Ectodermal cell (in vitro differentiated cells): ENCODE results near the gene SIGLEC6.

Experiments used
- H3K27ac ChIP-seq: 2 replicates; pipeline ENCODE4 v1.7.0; 2013; ENCODE audit warnings: mild to moderate bottlenecking, low read depth, low read length; ENCODE audit not compliant: insufficient read depth, poor library complexity, severe bottlenecking
- H3K27me3 ChIP-seq: 2 replicates; pipeline ENCODE4 v1.7.0; 2013; ENCODE audit warnings: mild to moderate bottlenecking, low read length; ENCODE audit not compliant: insufficient read depth, control insufficient read depth, poor library complexity, severe bottlenecking
- H3K36me3 ChIP-seq: one replicate; pipeline ENCODE4 v1.7.0; 2013; ENCODE audit warnings: low read length; ENCODE audit not compliant: control insufficient read depth, insufficient read depth
- H3K4me1 ChIP-seq: one replicate; pipeline ENCODE4 v1.7.0; 2013; ENCODE audit warnings: low read length; ENCODE audit not compliant: control insufficient read depth, insufficient read depth
- H3K4me3 ChIP-seq: 2 replicates; pipeline ENCODE4 v1.7.0; 2013; ENCODE audit warnings: low read depth, low read length, control low read depth; ENCODE audit not compliant: insufficient read depth
- H3K9me3 ChIP-seq: 2 replicates; pipeline ENCODE4 v1.7.0; 2013; ENCODE audit warnings: mild to moderate bottlenecking, low read length, moderate library complexity; ENCODE audit not compliant: control insufficient read depth
- whole genome bisulfite sequencing, 2 experiments: methylation state at CpG; one replicate each; pipeline ENCODE4 v1.1.7; 2013; ENCODE audit warnings: missing lambda C conversion rate in 2 of 2; 5-methylcytosine and 5-hydroxymethylcytosine counted together

The SIGLEC6 gene

GRCh38 chr19:51539821-51540366 lies 8.4 kb upstream of the SIGLEC6 start:
- Histone ChIP-seq H3K27ac (no peak overlapping the region), H3K36me3 (no peaks in the 10 kb centered on the region)
- WGBS, 2 experiments, result 81 to 88% methylated on average over 4 of the region's 4 CpGs

GRCh38 chr19:51535535-51535934 lies 4.1 kb upstream of the SIGLEC6 start:
- 77 to 86% methylated on average over 1 of the region's 1 CpG for WGBS, 2 experiments
- Histone ChIP-seq H3K27me3 (peaks cover 33% of the 10 kb centered on the region), H3K36me3 (no peaks in the 10 kb centered on the region), H3K4me1 (no peaks in the 10 kb centered on the region), H3K4me3 (no peak overlapping the region), H3K27ac (no peak overlapping the region), H3K9me3 (no peaks in the 10 kb centered on the region)

More at GRCh38 chr19:51539821-51540366, 8.4 kb upstream of the SIGLEC6 start:
- Histone ChIP-seq H3K27me3 (peaks cover 4% of the 10 kb centered on the region), H3K4me3 (no peak overlapping the region), H3K4me1 (no peaks in the 10 kb centered on the region), H3K9me3 (no peaks in the 10 kb centered on the region)

GRCh38 chr19:51530616-51531015 lies 854 bp downstream of the SIGLEC6 start:
- WGBS, 2 experiments, result 83 to 91% methylated on average over 8 of the region's 8 CpGs
- Histone ChIP-seq H3K9me3 (no peaks in the 10 kb centered on the region), H3K36me3 (no peaks in the 10 kb centered on the region), H3K27ac (no peak overlapping the region), H3K4me3 (no peak overlapping the region), H3K27me3 (peaks cover 39% of the 10 kb centered on the region), H3K4me1 (no peaks in the 10 kb centered on the region)

GRCh38 chr19:51529301-51529700 lies 2.2 kb downstream of the SIGLEC6 start:
- Histone ChIP-seq H3K4me3 (no peak overlapping the region), H3K9me3 (no peaks in the 10 kb centered on the region), H3K27me3 (peaks cover 39% of the 10 kb centered on the region), H3K4me1 (no peaks in the 10 kb centered on the region), H3K27ac (no peak overlapping the region), H3K36me3 (no peaks in the 10 kb centered on the region)
- WGBS, 2 experiments, result 82 to 89% methylated on average over 2 of the region's 2 CpGs

GRCh38 chr19:51525651-51526050 lies 5.8 kb downstream of the SIGLEC6 start:
- no peak overlapping the region for H3K4me3 ChIP-seq
- WGBS, 2 experiments, result 64 to 72% methylated on average over 4 of the region's 4 CpGs
- H3K27ac ChIP-seq, result no peak overlapping the region
- H3K4me1 ChIP-seq, result no peaks in the 10 kb centered on the region
- no peaks in the 10 kb centered on the region for H3K9me3 ChIP-seq
- peaks cover 16% of the 10 kb centered on the region for H3K27me3 ChIP-seq
- no peaks in the 10 kb centered on the region for H3K36me3 ChIP-seq

GRCh38 chr19:51524666-51525264 lies 6.7 kb downstream of the SIGLEC6 start:
- H3K36me3 ChIP-seq, result no peaks in the 10 kb centered on the region
- H3K27me3 ChIP-seq, result peaks cover 14% of the 10 kb centered on the region
- no peak overlapping the region for H3K4me3 ChIP-seq
- H3K27ac ChIP-seq, result no peak overlapping the region
- WGBS, 2 experiments, result 79 to 89% methylated on average over 8 of the region's 8 CpGs
- no peaks in the 10 kb centered on the region for H3K4me1 ChIP-seq
- no peaks in the 10 kb centered on the region for H3K9me3 ChIP-seq

- Histone ChIP-seq H3K27me3 (peaks cover 4% of the 10 kb centered on the region), H3K9me3 (no peaks in the 10 kb centered on the region), H3K36me3 (no peaks in the 10 kb centered on the region), H3K4me3 (no peak overlapping the region), H3K27ac (no peak overlapping the region), H3K4me1 (no peaks in the 10 kb centered on the region)
- 64 to 82% methylated on average over 2 of the region's 2 CpGs for WGBS, 2 experiments
Measured at GRCh38 chr19:51521781-51522180, 9.7 kb downstream of the SIGLEC6 start.

- Histone ChIP-seq H3K36me3 (no peaks in the 10 kb centered on the region), H3K4me1 (no peaks in the 10 kb centered on the region), H3K4me3 (no peak overlapping the region), H3K27me3 (peaks cover 4% of the 10 kb centered on the region), H3K27ac (no peak overlapping the region), H3K9me3 (no peaks in the 10 kb centered on the region)
- WGBS, 2 experiments, result 84 to 89% methylated on average over 2 of the region's 2 CpGs
Measured at GRCh38 chr19:51521357-51521756, 10.1 kb downstream of the SIGLEC6 start.

GRCh38 chr19:51520728-51521127 lies 10.7 kb downstream of the SIGLEC6 start:
- Histone ChIP-seq H3K27me3 (peaks cover 4% of the 10 kb centered on the region), H3K4me1 (no peaks in the 10 kb centered on the region), H3K27ac (no peak overlapping the region), H3K4me3 (no peak overlapping the region), H3K36me3 (no peaks in the 10 kb centered on the region), H3K9me3 (no peaks in the 10 kb centered on the region)
- WGBS, 2 experiments, result 32 to 56% methylated on average over 2 of the region's 2 CpGs

GRCh38 chr19:51514866-51515481 lies 16.5 kb downstream of the SIGLEC6 start:
- Histone ChIP-seq H3K27me3 (no peaks in the 10 kb centered on the region), H3K4me3 (no peak overlapping the region), H3K27ac (no peak overlapping the region), H3K36me3 (no peaks in the 10 kb centered on the region), H3K9me3 (no peaks in the 10 kb centered on the region), H3K4me1 (no peaks in the 10 kb centered on the region)
- WGBS, 2 experiments, result 13 to 14% methylated on average over 2 of the region's 3 CpGs
